Ishikawa (cell line): ENCODE results near the gene RNF114.
A peak's percentile ranks its signal among the peaks of the same experiment; 100 is the strongest.

Experiments
- CEBPB ChIP-seq: IDR thresholded peaks from 2 replicates; pipeline ENCODE4 v1.6.1; 2012
- CREB1 ChIP-seq: IDR thresholded peaks from 2 replicates; pipeline ENCODE4 v1.6.1; 2012; ENCODE audit warnings: low read depth
- EGR1 ChIP-seq: IDR thresholded peaks from 2 replicates; pipeline ENCODE4 v1.6.1; 2012
- EP300 ChIP-seq: IDR thresholded peaks from 2 replicates; pipeline ENCODE4 v1.6.1; 2012; ENCODE audit warnings: borderline replicate concordance
- FOXM1 ChIP-seq: IDR thresholded peaks from 2 replicates; pipeline ENCODE4 v1.6.1; 2012; ENCODE audit warnings: low read depth, borderline replicate concordance
- MAX ChIP-seq: IDR thresholded peaks from 2 replicates; pipeline ENCODE4 v1.6.1; 2012
- NFIC ChIP-seq: IDR thresholded peaks from 2 replicates; pipeline ENCODE4 v1.6.1; 2012
- RAD21 ChIP-seq: IDR thresholded peaks from 2 replicates; pipeline ENCODE4 v1.6.1; 2012; ENCODE audit warnings: low read depth
- REST ChIP-seq: IDR thresholded peaks from 2 replicates; pipeline ENCODE4 v1.6.1; 2012; ENCODE audit warnings: low read depth, mild to moderate bottlenecking
- TAF1 ChIP-seq: IDR thresholded peaks from 2 replicates; pipeline ENCODE4 v1.6.1; 2012; ENCODE audit warnings: low read depth, mild to moderate bottlenecking
- TCF12 ChIP-seq: IDR thresholded peaks from 2 replicates; pipeline ENCODE4 v1.6.1; 2012; ENCODE audit warnings: low read depth
- TEAD4 ChIP-seq: IDR thresholded peaks from 2 replicates; pipeline ENCODE4 v1.6.1; 2012
- YY1 ChIP-seq: IDR thresholded peaks from 2 replicates; pipeline ENCODE4 v1.6.1; 2012; ENCODE audit warnings: low read depth
- TF ChIP-seq, protein P1 (sequence below): IDR thresholded peaks from 2 replicates; pipeline ENCODE4 v1.6.1; 2012

DNA sequence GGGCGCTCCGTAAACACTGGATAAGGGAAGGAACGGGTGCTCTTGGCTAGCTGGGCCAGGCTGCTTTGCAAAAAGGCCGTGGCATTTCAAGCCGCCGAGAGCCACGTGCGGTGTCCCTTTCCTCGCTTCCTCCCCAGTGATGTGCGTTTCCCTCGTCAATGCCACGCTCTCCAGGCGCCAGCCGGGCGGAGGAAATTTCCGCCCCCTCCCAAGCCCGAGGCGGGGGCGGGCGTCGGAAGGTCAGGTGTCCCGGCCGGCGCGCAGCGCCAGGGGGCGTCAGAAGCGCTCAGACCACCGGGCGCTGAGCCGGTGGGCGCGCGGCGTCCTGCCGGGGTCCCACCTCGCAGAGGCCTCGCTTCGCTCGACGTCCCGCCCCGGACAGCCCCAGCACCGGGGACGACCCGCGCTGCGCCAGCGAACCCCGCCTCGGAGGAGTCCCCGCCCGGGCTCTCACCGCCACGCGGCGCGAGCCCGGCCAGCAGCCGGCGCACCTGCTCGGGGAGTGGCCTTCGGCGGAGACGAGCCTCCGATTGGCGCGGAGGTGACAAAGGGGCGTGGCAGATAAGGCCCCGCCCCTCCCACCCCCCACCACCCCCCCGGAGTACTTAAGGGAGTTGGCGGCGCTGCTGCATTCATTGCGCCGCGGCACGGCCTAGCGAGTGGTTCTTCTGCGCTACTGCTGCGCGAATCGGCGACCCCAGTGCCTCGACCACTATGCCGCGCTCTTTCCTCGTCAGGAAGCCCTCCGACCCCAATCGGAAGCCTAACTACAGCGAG is 46.3 kb downstream of the RNF114 start, which contains the start of gene SNAI1:
- TF ChIP-seq EP300 (no peak), YY1 (no peak), CREB1 (no peak), RAD21 (no peak; the same call in 1 of the 2 replicates), TAF1 (peak; percentile 54), MAX (peak; percentile 99), REST (no peak), FOXM1 (no peak), TEAD4 (0 out of 2 replicates have a peak, but pooled peaks have one; percentile 16), CEBPB (no peak), EGR1 (peak; percentile 92), TCF12 (no peak; the same call in 1 of the 2 replicates), NFIC (no peak)
- TF ChIP-seq, protein P1, sequence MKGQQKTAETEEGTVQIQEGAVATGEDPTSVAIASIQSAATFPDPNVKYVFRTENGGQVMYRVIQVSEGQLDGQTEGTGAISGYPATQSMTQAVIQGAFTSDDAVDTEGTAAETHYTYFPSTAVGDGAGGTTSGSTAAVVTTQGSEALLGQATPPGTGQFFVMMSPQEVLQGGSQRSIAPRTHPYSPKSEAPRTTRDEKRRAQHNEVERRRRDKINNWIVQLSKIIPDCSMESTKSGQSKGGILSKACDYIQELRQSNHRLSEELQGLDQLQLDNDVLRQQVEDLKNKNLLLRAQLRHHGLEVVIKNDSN, result peak; percentile 49; the same call in 1 of the 2 replicates
